GM18861 (cell line): ENCODE data around the gene NELL1.
"Not testable (repeated sequence)": the region's sequence is repeated elsewhere in the genome, so short reads cannot be mapped to it uniquely, and the experiment has no call there.

Source experiments
- ATAC-seq: cut with Tn5 transposase; IDR thresholded peaks from one replicate; pipeline ENCODE4 v1.9.1; 2021; ENCODE audit not compliant: unreplicated experiment

The NELL1 gene

DNA sequence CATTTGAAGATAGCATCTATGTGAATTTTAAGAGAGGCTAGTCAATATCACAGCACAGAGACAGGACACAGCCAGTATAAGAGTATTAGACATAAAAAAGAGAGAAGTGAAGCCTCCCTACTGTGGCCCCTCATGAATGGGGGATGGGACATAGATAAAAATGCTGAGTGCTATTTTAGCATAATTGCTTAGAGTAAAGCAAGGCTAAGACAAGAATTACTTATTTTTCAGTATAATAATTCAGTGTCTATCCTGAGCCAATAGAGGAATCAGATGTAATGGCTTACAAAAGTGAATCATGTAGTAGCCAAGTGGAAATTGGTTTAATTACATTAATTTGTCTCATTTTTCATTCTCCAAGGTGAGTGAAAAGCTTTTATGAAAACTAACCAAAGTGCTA is 419.5 kb downstream of the NELL1 start:
- no peak for ATAC-seq

DNA sequence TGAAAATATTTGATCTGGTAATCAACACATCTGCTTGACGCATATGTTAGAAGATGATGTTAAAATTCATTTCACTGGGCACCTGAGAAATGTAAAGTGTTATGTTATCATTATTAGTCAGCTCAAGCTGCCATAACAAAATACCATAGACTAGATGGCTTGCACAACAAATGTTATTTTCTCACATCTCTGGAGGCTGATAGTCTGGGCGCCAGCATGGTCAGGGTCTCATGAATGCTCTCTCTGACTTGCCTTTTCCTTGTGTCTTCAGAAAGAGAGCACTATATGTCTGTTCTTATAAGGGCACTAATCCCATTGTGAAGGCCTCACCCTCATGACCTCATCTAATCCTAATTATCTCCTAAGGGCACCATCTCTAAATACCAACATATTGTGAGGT is 435.3 kb downstream of the NELL1 start:
- ATAC-seq: no peak

- ATAC-seq: no peak
Observed at GRCh38 chr11:21105196-21105917, 436.0 kb downstream of the NELL1 start.

DNA sequence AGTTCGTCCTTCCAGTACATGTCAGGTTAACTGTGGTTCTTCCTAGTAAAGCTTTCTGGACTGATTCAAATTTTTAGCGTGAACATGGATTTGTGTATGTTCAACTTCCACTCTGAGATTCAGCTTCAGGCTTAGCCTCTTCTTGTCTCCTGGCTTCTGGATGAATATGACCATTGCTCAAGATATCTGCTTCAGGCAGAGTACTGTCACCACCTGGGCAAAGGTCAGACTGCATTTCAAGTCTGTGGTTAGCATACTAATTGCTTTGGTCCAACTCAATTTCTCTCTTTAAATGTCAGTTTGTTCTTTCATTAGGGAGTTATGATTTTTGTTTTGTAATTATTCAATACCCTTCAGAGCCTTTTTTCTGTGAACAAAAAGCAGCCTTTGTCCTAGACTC is 440.0 kb downstream of the NELL1 start:
- no peak for ATAC-seq

DNA sequence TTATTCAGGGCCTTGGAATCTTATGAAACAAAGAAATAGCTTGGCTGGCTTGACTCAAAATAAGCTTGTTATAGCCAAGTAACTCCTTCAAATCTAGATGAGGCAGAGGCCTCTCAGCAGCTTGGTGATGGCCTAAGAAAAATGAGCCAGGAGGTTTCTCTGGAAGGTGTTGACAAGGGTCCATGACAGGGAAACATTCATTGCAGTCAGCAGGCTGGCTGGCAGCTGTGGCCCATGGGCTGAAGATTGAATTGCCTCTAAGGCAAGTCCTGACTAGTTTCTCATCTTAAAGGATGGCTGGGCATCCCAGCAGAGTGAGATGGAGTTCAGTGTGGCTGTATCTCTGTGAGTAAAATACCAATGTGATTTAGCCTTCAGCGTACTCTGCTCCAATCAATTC is 441.0 kb downstream of the NELL1 start:
- no peak for ATAC-seq

- no peak for ATAC-seq
Observed at GRCh38 chr11:21113876-21114275, 444.5 kb downstream of the NELL1 start.

DNA sequence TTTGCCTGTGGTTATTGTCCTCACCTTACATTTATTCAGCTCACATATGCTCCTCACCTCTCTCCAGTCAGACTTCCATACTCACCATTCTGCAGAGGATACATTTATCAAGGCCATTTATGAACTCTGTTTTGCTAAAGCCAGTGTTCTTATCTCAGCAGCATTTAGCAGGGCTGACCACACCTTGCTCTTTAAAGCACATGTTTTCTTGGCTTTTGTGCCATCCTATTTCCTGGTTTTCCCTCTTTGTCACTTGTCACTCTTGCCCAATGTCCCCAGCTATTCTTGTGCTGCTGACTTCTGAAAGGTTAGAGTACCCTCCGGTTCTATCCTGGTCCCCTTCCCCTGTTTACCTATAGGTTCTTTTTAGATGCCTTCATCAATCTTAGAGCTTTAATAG is 446.6 kb downstream of the NELL1 start:
- no peak for ATAC-seq

DNA sequence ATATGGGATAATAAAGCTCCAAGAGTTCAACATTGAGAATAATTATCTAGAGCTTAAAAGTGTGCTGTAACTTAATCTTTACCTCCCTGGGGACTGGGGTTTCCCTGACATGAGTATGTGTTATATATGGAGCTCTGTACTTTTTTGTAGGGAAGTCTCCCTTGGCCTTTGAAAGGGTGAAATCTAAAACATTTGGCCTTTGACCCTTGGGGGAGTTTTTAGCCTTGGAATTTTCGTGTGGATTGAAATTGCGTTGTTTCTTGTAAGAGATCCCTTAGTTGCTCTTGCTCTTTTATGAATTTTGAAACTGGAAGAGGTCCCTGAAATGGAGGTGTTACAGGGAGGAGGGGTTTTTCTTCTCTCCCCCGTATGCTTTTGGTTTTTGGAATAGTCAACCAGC is 450.0 kb downstream of the NELL1 start:
- ATAC-seq: no peak

DNA sequence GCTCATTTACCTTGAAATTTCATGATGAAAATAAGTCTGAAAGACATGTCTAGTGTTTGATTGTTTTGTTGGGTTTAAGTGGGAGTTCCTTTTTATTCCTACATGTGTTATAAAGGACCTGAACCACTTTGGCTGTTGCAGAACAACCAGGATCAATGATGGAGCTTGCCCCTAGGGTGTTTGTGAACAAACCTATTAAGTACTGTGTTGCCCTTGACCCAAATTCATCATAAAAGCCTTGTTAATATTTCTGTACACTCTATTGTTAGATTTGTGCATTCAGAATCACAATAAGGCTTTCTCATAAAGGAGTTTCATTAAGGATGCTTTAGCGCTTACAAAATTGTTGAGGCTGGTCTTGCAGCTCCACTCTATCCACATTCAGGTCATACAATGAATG is 452.6 kb downstream of the NELL1 start:
- no peak for ATAC-seq

GRCh38 chr11:21122523-21122922 is 453.1 kb downstream of the NELL1 start:
- no peak for ATAC-seq

DNA sequence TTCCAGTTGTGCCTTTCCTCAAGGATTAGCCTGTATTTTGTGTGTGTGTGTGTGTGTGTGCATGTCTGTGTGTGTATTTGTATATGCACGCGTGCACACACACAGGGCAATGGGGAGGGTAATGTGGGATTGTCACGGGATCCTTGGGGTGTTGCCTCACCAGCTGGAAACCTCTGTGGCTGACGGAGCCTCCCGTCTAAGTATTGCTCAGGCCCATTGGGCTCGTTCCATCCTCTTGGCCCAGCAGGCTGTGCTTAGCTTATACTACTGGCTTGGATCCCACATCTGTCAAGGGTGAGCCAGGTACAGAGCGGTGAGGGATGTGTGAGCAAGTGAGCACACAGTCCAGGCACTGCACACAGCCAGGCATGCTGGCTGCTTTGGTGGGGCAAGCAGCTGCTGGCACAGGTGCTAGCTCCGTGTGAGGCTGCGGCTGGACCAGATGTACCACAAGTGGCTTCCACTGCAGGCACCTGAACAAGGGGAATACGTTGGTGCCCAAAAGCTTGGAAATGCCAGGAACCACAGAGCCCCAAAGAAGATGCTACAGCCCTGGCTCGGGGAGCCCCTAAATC is 462.8 kb downstream of the NELL1 start:
- no peak for ATAC-seq

- no peak for ATAC-seq
Observed at GRCh38 chr11:21133244-21133643, 463.9 kb downstream of the NELL1 start.

GRCh38 chr11:21133722-21134121 is 464.3 kb downstream of the NELL1 start:
- ATAC-seq: no peak

DNA sequence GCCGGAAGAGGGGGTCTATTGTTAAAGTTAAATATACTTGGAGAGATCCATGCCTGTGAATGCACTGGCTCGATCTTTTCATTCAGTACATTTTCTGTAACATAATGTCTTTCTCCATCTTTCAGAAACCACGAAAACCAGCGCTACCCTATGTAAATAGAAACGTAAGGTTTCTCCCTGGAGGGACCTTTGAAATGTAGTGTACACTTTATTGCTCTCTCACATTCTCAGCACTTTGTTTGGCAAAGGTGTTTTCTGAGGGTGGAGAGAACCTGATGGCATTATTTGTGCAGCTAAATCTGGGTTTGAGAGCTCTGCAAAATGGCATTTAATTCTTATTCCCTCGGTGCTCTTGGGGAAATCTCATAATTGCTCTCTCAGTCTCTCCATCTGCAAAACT is 468.4 kb downstream of the NELL1 start:
- no peak for ATAC-seq

GRCh38 chr11:21141557-21141956 is 472.2 kb downstream of the NELL1 start:
- not testable (repeated sequence) for ATAC-seq

- ATAC-seq: no peak
Observed at GRCh38 chr11:21142007-21142406, 472.6 kb downstream of the NELL1 start.

GRCh38 chr11:21144531-21144930 is 475.1 kb downstream of the NELL1 start:
- no peak for ATAC-seq

- no peak for ATAC-seq
Observed at GRCh38 chr11:21148376-21148775, 479.0 kb downstream of the NELL1 start.

- ATAC-seq: no peak
Observed at GRCh38 chr11:21160140-21160539, 490.8 kb downstream of the NELL1 start.

- ATAC-seq: no peak
Observed at GRCh38 chr11:21169639-21170038, 500.3 kb downstream of the NELL1 start.

DNA sequence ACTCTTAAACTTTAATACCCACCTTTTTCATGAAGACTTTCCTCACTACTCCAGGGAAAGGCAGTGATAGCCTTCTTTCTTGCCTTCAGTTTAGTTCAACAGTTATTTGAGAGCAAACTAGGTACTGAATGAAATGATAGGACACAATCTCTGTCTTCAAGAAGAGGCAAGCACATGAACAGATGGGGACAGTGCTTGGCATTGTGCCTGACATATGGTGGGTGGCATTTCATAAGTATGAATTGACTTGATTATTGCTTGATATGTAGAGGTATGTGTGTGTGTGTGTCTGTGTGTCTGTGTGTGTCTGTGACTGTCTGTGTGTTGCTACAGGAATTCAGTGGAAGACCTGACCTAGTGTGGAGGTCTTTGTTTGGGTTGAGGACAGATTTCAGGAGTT is 504.1 kb downstream of the NELL1 start:
- no peak for ATAC-seq

DNA sequence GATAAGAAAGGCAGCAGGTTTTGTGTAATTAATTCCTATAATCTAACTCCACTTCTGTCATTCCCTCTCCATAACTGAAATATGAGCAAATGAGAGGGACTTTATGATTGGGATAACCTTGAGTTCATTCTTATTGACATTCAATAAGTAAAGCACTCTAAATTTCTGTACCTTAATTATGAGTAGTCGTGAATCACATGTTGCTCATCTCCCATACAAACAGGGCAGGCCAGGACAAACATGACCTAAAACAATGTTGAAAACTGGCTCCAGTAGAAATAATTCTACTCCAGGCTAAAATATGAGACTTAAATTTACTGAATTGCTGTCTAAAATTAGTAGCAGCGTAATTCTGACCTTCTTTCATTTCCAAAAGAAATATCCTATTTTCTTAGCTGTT is 505.4 kb downstream of the NELL1 start:
- ATAC-seq: no peak

DNA sequence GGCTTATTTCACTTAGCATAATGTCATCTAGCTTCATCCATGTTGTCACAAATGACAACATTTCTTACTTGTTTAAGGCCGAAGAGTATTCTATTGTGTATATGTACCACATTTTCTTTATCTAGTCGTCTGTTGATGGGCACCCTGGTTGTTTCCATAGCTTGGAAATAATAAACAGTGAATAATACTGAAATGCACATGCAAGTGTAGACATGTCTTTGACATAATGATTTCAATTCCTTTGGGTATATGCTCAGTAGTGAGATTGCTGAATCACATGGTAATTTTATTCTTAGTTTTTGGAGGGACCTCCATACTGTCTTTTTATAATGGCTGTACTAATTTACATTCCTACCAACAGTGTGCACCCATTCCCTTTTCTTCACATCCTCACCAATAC is 508.0 kb downstream of the NELL1 start:
- ATAC-seq: no peak
